Measurements from ENCODE around the gene DHX9.

DNA sequence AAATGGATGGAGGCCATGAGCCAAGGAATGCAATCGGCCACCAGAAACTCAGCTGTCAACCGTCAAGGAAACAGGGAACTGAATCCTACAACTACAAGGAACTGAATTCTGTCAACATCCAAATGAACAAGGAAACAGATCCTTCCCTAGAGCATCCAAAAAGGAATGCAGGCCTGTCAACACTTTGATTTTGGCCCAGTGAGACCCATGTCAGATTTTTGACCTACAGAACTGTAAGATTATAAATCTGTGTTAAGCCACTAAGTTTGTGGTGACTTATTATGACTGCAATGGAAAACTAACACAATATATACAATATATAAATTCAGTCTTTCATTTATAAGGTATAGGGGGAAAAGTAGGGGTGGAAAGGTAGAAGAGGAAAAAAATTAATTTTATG lies 58.5 kb downstream of the DHX9 start:
- TF ChIP-seq CTCF (conservative IDR thresholded peaks at IDR 0.05; ENCODE audit: low read depth, low read length) (no peak), EZH2phosphoT487 (IDR thresholded peaks at IDR 0.05; ENCODE audit: borderline replicate concordance, low read length) (no peak), EZH2 (IDR thresholded peaks at IDR 0.05; ENCODE audit: low read length, unreplicated experiment) (no peak)

Measured in PC-3 (cell line).